Kidney (tissue), 14 donors: ENCODE results near the gene ABHD2. TPM values are rescaled to one million over a fixed set of nuclear protein-coding genes. Genes with fewer than 3 reads are reported as not detected.

Experiments
- DNase-seq, 5 donors: peaks; one replicate each; pipeline ENCODE4 v3.0.0-alpha.2; 2013 to 2020
- FAIRE-seq: peaks from 2 replicates; lab custom pipeline; 2012; peaks lifted over from hg19 to GRCh38; lab: Jason Lieb, UNC
- H3K27ac ChIP-seq, 2 donors: one replicate each; pipeline ENCODE4 v1.7.0; 2013; ENCODE audit warnings: low read depth in 2 of 2, low read length in 2 of 2, inconsistent platforms in 1 of 2
- H3K27me3 ChIP-seq: one replicate; pipeline ENCODE4 v1.7.1; 2013; ENCODE audit warnings: low read length, inconsistent platforms; ENCODE audit not compliant: control insufficient read depth, insufficient read depth
- H3K36me3 ChIP-seq, 3 donors: one replicate each; pipeline versions ENCODE4 v1.7.0 to v1.7.1; 2013; ENCODE audit warnings: low read length in 3 of 3, control low read depth in 1 of 3, inconsistent platforms in 1 of 3; ENCODE audit not compliant: insufficient read depth in 3 of 3, control insufficient read depth in 2 of 3
- H3K4me1 ChIP-seq, 3 donors: one replicate each; pipeline versions ENCODE4 v1.7.0 to v1.7.1; 2013; ENCODE audit warnings: low read length in 3 of 3, inconsistent platforms in 1 of 3, low read depth in 1 of 3; ENCODE audit not compliant: control insufficient read depth in 2 of 3, insufficient read depth in 2 of 3
- H3K4me3 ChIP-seq, 3 donors: one replicate each; pipeline versions ENCODE4 v1.7.0 to v1.8.1; 2013; ENCODE audit warnings: low read length in 3 of 3, control low read depth in 1 of 3, inconsistent platforms in 1 of 3
- H3K9ac ChIP-seq, 3 donors: one replicate each; pipeline versions ENCODE4 v1.7.0 to v1.7.1; 2013; ENCODE audit warnings: low read length in 3 of 3, control low read depth in 1 of 3, inconsistent platforms in 1 of 3
- H3K9me3 ChIP-seq, 3 donors: one replicate each; pipeline versions ENCODE4 v1.7.0 to v1.7.1; 2013; ENCODE audit warnings: low read length in 3 of 3, control low read depth in 1 of 3, inconsistent platforms in 1 of 3; ENCODE audit not compliant: control insufficient read depth in 2 of 3, insufficient read depth in 1 of 3
- CTCF ChIP-seq: IDR thresholded peaks from 3 replicates; pipeline ENCODE4 v1.5.1; 2012; ENCODE audit warnings: mild to moderate bottlenecking, moderate library complexity, borderline replicate concordance; ENCODE audit not compliant: insufficient read depth; ENCODE audit errors: extremely low read depth
- intact Hi-C: fragments of 100-400 bp; cut with DNase I; formaldehyde crosslinking; loops from one replicate; pipeline ENCODE4 v1.11.1; 2022
- polyA plus RNA-seq: library from polyadenylated mRNA; stranded (reverse); fragments of 350-450 nt; fragmentation: Illumina TruSeq; extraction: RNeasy Lipid Tissue Mini Kit (QIAGEN cat#74804); gene quantifications from one replicate; pipeline ENCODE4 v1.2.3, GENCODE V29; 2014; ENCODE audit warnings: low read depth, low replicate concordance; ENCODE audit not compliant: insufficient read depth
- total RNA-seq: library from RNA; stranded (reverse); fragmentation: NEBNext Ultra II Directional; extraction: Animal tissue kit (Norgen Biotek cat#: 25700); gene quantifications from one replicate; pipeline ENCODE4 v1.2.1, GENCODE V29; 2021
- donor health status: control.
- donor health status: control.
- donor health status: control.
- donor health status: control.
- donor health status: control.
- donor health status: DM: yes; HTN: yes; CAD: no.
- donor health status: Normal renal cell carcinoma (clear cell type).

ABHD2 gene
- total and polyA plus RNA-seq, 2 donors from 2014 or later: 13.3 to 123 TPM

- no peak for FAIRE-seq
- intact Hi-C loops: no loop called here
Observed at GRCh38 chr15:89057506-89058133, 30.6 kb upstream of the ABHD2 start.

GRCh38 chr15:89058376-89058775 is 29.9 kb upstream of the ABHD2 start:
- H3K4me3 ChIP-seq: no peak overlapping the region
- H3K27ac ChIP-seq: no peak overlapping the region
- no peak for FAIRE-seq
- no peak overlapping the region for H3K9ac ChIP-seq
- DNase-seq: no peak
- no peaks in the 10 kb centered on the region for H3K27me3 ChIP-seq
- no peaks in the 10 kb centered on the region for H3K36me3 ChIP-seq
- no peaks in the 10 kb centered on the region for H3K9me3 ChIP-seq
- no peak for TF ChIP-seq CTCF
- no peaks in the 10 kb centered on the region for H3K4me1 ChIP-seq
- intact Hi-C loops: no loop called here

More at GRCh38 chr15:89057506-89058133, 30.6 kb upstream of the ABHD2 start:
- no peaks in the 10 kb centered on the region for H3K9me3 ChIP-seq
- no peak overlapping the region for H3K27ac ChIP-seq
- H3K4me1 ChIP-seq: no peaks in the 10 kb centered on the region
- H3K27me3 ChIP-seq: no peaks in the 10 kb centered on the region
- TF ChIP-seq CTCF: peak; percentile 98
- H3K4me3 ChIP-seq: no peak overlapping the region
- no peak overlapping the region for H3K9ac ChIP-seq
- H3K36me3 ChIP-seq: no peaks in the 10 kb centered on the region
- peak; percentile 77 to 88 (median 84) for DNase-seq

- FAIRE-seq (no peak), DNase-seq (no peak)
- Histone ChIP-seq H3K9me3 (no peaks in the 10 kb centered on the region), H3K4me3 (no peak overlapping the region), H3K27me3 (no peaks in the 10 kb centered on the region), H3K9ac (no peak overlapping the region), H3K36me3 (no peaks in the 10 kb centered on the region), H3K4me1 (no peaks in the 10 kb centered on the region), H3K27ac (no peak overlapping the region)
- intact Hi-C loops: no loop called here
- no peak for TF ChIP-seq CTCF
Observed at GRCh38 chr15:89058876-89059405, 29.3 kb upstream of the ABHD2 start.
